ENCODE data around the gene MYRIP. TPM values are rescaled to one million over a fixed set of nuclear protein-coding genes. Genes with fewer than 3 reads are reported as not detected.

The MYRIP gene
- total RNA-seq, 1 experiment from 2014 or later: not detected

- DNase-seq: no peak
- no peak overlapping the region for H3K9ac ChIP-seq (ENCODE audit: low read length)
- H3K4me2 ChIP-seq (ENCODE audit: low read length): no peak overlapping the region
- no peaks in the 10 kb centered on the region for H3K4me1 ChIP-seq (ENCODE audit: insufficient read depth, low read length)
- no peak for TF ChIP-seq EZH2phosphoT487 (IDR thresholded peaks at IDR 0.05; ENCODE audit: borderline replicate concordance, low read length)
- no peak for TF ChIP-seq CTCF (conservative IDR thresholded peaks at IDR 0.05; ENCODE audit: low read depth, low read length)
- TF ChIP-seq EZH2 (IDR thresholded peaks at IDR 0.05; ENCODE audit: low read length, unreplicated experiment): no peak
- H3K36me3 ChIP-seq (ENCODE audit: low read depth, low read length): no peaks in the 10 kb centered on the region
- peaks cover 12% of the 10 kb centered on the region; the same call in 1 of the 2 replicates for H3K27me3 ChIP-seq (ENCODE audit: low read length)
- H4K20me1 ChIP-seq (ENCODE audit: low read length): no peaks in the 10 kb centered on the region
- no TSS peak for BruUV-seq (replicated peaks)
- no peaks in the 10 kb centered on the region for H3K9me2 ChIP-seq (replicated peaks; ENCODE audit: low read length)
- H3K79me2 ChIP-seq (ENCODE audit: low read length): no peaks in the 10 kb centered on the region
- H3K27ac ChIP-seq (ENCODE audit: low read length): no peak overlapping the region
- POLR2A ChIA-PET (ENCODE audit: unreplicated experiment): no interaction called here
- CTCF ChIA-PET: no interaction called here
- intact Hi-C loops (cut with micrococcal nuclease): no loop called here
- no peaks in the 10 kb centered on the region for H3K9me3 ChIP-seq (ENCODE audit: low read length)
- no peak for ATAC-seq
- no peak overlapping the region for H2AFZ ChIP-seq (ENCODE audit: low read length)
- no peak overlapping the region for H3K4me3 ChIP-seq (ENCODE audit: low read length)
- H3F3A ChIP-seq (ENCODE audit: low read length, unreplicated experiment): no peaks in the 10 kb centered on the region
Observed at GRCh38 chr3:40099871-40100270, 290.5 kb downstream of the MYRIP start.

- H3K27ac ChIP-seq (ENCODE audit: low read length): no peak overlapping the region
- no peak overlapping the region for H2AFZ ChIP-seq (ENCODE audit: low read length)
- CTCF ChIA-PET: no interaction called here
- H4K20me1 ChIP-seq (ENCODE audit: low read length): no peaks in the 10 kb centered on the region
- intact Hi-C loops (cut with micrococcal nuclease): no loop called here
- H3K4me3 ChIP-seq (ENCODE audit: low read length): no peak overlapping the region
- DNase-seq (no peak), ATAC-seq (no peak)
- no peak overlapping the region for H3K4me2 ChIP-seq (ENCODE audit: low read length)
- H3K9me3 ChIP-seq (ENCODE audit: low read length): no peaks in the 10 kb centered on the region
- POLR2A ChIA-PET (ENCODE audit: unreplicated experiment): no interaction called here
- BruUV-seq (replicated peaks): no TSS peak
- no peaks in the 10 kb centered on the region for H3K36me3 ChIP-seq (ENCODE audit: low read depth, low read length)
- H3F3A ChIP-seq (ENCODE audit: low read length, unreplicated experiment): no peaks in the 10 kb centered on the region
- H3K9ac ChIP-seq (ENCODE audit: low read length): no peak overlapping the region
- no peaks in the 10 kb centered on the region for H3K79me2 ChIP-seq (ENCODE audit: low read length)
- no peaks in the 10 kb centered on the region for H3K9me2 ChIP-seq (replicated peaks; ENCODE audit: low read length)
- peaks cover 12% of the 10 kb centered on the region; the same call in 1 of the 2 replicates for H3K27me3 ChIP-seq (ENCODE audit: low read length)
- TF ChIP-seq EZH2 (IDR thresholded peaks at IDR 0.05; ENCODE audit: low read length, unreplicated experiment) (no peak), CTCF (conservative IDR thresholded peaks at IDR 0.05; ENCODE audit: low read depth, low read length) (no peak), EZH2phosphoT487 (IDR thresholded peaks at IDR 0.05; ENCODE audit: borderline replicate concordance, low read length) (no peak)
- no peaks in the 10 kb centered on the region for H3K4me1 ChIP-seq (ENCODE audit: insufficient read depth, low read length)
Observed at GRCh38 chr3:40102182-40102581, 292.8 kb downstream of the MYRIP start.

- H3K27ac ChIP-seq (ENCODE audit: low read length): no peak overlapping the region
- H3K36me3 ChIP-seq (ENCODE audit: low read depth, low read length): no peaks in the 10 kb centered on the region
- no peaks in the 10 kb centered on the region for H3K4me1 ChIP-seq (ENCODE audit: insufficient read depth, low read length)
- no peak overlapping the region for H2AFZ ChIP-seq (ENCODE audit: low read length)
- intact Hi-C loops (cut with micrococcal nuclease): no loop called here
- H3K9ac ChIP-seq (ENCODE audit: low read length): no peak overlapping the region
- no peak overlapping the region for H3K4me3 ChIP-seq (ENCODE audit: low read length)
- peaks cover 6% of the 10 kb centered on the region; the same call in 1 of the 2 replicates for H3K27me3 ChIP-seq (ENCODE audit: low read length)
- H3K9me3 ChIP-seq (ENCODE audit: low read length): no peaks in the 10 kb centered on the region
- ATAC-seq (no peak), DNase-seq (no peak)
- POLR2A ChIA-PET (ENCODE audit: unreplicated experiment): no interaction called here
- no TSS peak for BruUV-seq (replicated peaks)
- CTCF ChIA-PET: no interaction called here
- no peaks in the 10 kb centered on the region for H3K9me2 ChIP-seq (replicated peaks; ENCODE audit: low read length)
- no peaks in the 10 kb centered on the region for H3F3A ChIP-seq (ENCODE audit: low read length, unreplicated experiment)
- H3K79me2 ChIP-seq (ENCODE audit: low read length): no peaks in the 10 kb centered on the region
- no peaks in the 10 kb centered on the region for H4K20me1 ChIP-seq (ENCODE audit: low read length)
- TF ChIP-seq CTCF (conservative IDR thresholded peaks at IDR 0.05; ENCODE audit: low read depth, low read length) (no peak), EZH2phosphoT487 (IDR thresholded peaks at IDR 0.05; ENCODE audit: borderline replicate concordance, low read length) (no peak), EZH2 (IDR thresholded peaks at IDR 0.05; ENCODE audit: low read length, unreplicated experiment) (no peak)
- no peak overlapping the region for H3K4me2 ChIP-seq (ENCODE audit: low read length)
Observed at GRCh38 chr3:40103829-40104228, 294.4 kb downstream of the MYRIP start.
